PC-3 (cell line): Measurements from ENCODE around the gene NCCRP1.

Source experiments
- EZH2 ChIP-seq: fragments of 300-600 bp; sonication (generic); IDR thresholded peaks from one replicate; pipeline ENCODE4 v1.6.1; 2017; ENCODE audit warnings: antibody characterized with exemption, mild to moderate bottlenecking, low read length; ENCODE audit not compliant: unreplicated experiment
- EZH2phosphoT487 ChIP-seq: fragments of 300-600 bp; sonication (generic); IDR thresholded peaks from 2 replicates; pipeline ENCODE4 v1.6.1; 2018; ENCODE audit warnings: mild to moderate bottlenecking, antibody characterized with exemption, low read length, borderline replicate concordance
- TF ChIP-seq, protein P1 (sequence below): fragments of 300-600 bp; sonication (generic); conservative IDR thresholded peaks from 2 replicates; pipeline ENCODE4 v1.5.1; 2017; ENCODE audit warnings: antibody characterized with exemption, low read depth, mild to moderate bottlenecking, low read length

DNA sequence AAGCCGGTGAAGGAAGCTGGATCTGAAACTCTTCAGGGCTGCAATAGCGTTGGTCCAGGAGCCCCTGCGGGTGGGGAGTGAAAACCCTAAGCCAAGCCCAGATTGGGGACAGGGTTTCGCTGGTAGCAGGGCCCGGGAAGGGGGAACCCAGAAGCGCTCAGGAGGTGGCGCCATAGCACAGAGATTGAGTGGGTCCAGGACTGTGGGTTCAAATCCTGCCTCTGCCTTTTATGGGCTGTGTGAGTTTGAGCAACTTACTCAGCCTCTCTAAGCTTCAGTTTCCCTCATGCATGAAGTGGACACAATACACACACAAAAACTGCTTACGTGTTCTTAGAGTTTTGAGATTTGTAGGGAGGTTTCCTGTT is 15.6 kb downstream of the NCCRP1 start:
- TF ChIP-seq, protein P1, sequence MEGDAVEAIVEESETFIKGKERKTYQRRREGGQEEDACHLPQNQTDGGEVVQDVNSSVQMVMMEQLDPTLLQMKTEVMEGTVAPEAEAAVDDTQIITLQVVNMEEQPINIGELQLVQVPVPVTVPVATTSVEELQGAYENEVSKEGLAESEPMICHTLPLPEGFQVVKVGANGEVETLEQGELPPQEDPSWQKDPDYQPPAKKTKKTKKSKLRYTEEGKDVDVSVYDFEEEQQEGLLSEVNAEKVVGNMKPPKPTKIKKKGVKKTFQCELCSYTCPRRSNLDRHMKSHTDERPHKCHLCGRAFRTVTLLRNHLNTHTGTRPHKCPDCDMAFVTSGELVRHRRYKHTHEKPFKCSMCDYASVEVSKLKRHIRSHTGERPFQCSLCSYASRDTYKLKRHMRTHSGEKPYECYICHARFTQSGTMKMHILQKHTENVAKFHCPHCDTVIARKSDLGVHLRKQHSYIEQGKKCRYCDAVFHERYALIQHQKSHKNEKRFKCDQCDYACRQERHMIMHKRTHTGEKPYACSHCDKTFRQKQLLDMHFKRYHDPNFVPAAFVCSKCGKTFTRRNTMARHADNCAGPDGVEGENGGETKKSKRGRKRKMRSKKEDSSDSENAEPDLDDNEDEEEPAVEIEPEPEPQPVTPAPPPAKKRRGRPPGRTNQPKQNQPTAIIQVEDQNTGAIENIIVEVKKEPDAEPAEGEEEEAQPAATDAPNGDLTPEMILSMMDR: peak; percentile 61
- TF ChIP-seq EZH2 (no peak), EZH2phosphoT487 (no peak)
